Mesendoderm (in vitro differentiated cells): ENCODE measurements around the gene TCF7L1.

Experiments
- DNase-seq: peaks from one replicate; pipeline ENCODE4 v3.0.0; 2013
- H2AK5ac ChIP-seq: 2 replicates; pipeline ENCODE4 v1.6.1; 2013; ENCODE audit warnings: low read length, inconsistent platforms
- H2BK120ac ChIP-seq: 2 replicates; pipeline ENCODE4 v1.6.1; 2013; ENCODE audit warnings: low read depth, mild to moderate bottlenecking, low read length, moderate library complexity, mixed read lengths
- H2BK15ac ChIP-seq: replicated peaks from 2 replicates; pipeline ENCODE4 v1.6.1; 2013; ENCODE audit warnings: low read depth, mild to moderate bottlenecking, moderate library complexity
- H2BK5ac ChIP-seq: 2 replicates; pipeline ENCODE4 v1.6.1; 2013; ENCODE audit warnings: low read length, inconsistent platforms
- H3K18ac ChIP-seq: 2 replicates; pipeline ENCODE4 v1.6.1; 2013; ENCODE audit warnings: mild to moderate bottlenecking, low read length, mixed read lengths
- H3K23ac ChIP-seq: one replicate; pipeline ENCODE4 v1.6.1; 2013; ENCODE audit warnings: low read length
- H3K27ac ChIP-seq: 2 replicates; pipeline ENCODE4 v1.5.1; 2013; ENCODE audit warnings: low read depth, mild to moderate bottlenecking, inconsistent platforms, low read length, moderate library complexity
- H3K27me3 ChIP-seq: 2 replicates; pipeline ENCODE4 v1.6.1; 2013; ENCODE audit warnings: low read length, control low read depth, mild to moderate bottlenecking, inconsistent platforms; ENCODE audit not compliant: insufficient read depth, poor library complexity
- H3K36me3 ChIP-seq: 2 replicates; pipeline ENCODE4 v1.6.1; 2013; ENCODE audit warnings: low read length, inconsistent platforms; ENCODE audit not compliant: control insufficient read depth, insufficient read depth
- H3K4ac ChIP-seq: one replicate; pipeline ENCODE4 v1.6.1; 2013; ENCODE audit warnings: low read depth, mild to moderate bottlenecking, low read length, moderate library complexity
- H3K4me1 ChIP-seq: 2 replicates; pipeline ENCODE4 v1.6.1; 2013; ENCODE audit warnings: low read depth, low read length, inconsistent platforms; ENCODE audit not compliant: control insufficient read depth
- H3K4me2 ChIP-seq: 2 replicates; pipeline ENCODE4 v1.6.1; 2013; ENCODE audit warnings: low read length
- H3K4me3 ChIP-seq: 2 replicates; pipeline ENCODE4 v1.5.1; 2013; ENCODE audit warnings: mild to moderate bottlenecking, low read length
- H3K56ac ChIP-seq: one replicate; pipeline ENCODE4 v1.6.1; 2013; ENCODE audit warnings: low read length
- H3K79me1 ChIP-seq: 2 replicates; pipeline ENCODE4 v1.6.1; 2013; ENCODE audit warnings: low read length, inconsistent platforms
- H3K79me2 ChIP-seq: 2 replicates; pipeline ENCODE4 v1.6.1; 2013; ENCODE audit warnings: mild to moderate bottlenecking, low read length; ENCODE audit not compliant: control insufficient read depth, insufficient read depth
- H3K9ac ChIP-seq: 2 replicates; pipeline ENCODE4 v1.6.1; 2013; ENCODE audit warnings: low read length, inconsistent platforms
- H4K5ac ChIP-seq: one replicate; pipeline ENCODE4 v1.6.1; 2013; ENCODE audit warnings: low read length
- H4K8ac ChIP-seq: one replicate; pipeline ENCODE4 v1.6.1; 2013; ENCODE audit warnings: low read depth, mild to moderate bottlenecking, control low read depth, low read length, moderate library complexity
- WGBS: extraction: QIAGEN DNeasy Blood & Tissue Kit; methylation state at CpG from one replicate; pipeline ENCODE4 v1.1.7; 2013; ENCODE audit warnings: low lambda C conversion rate, missing lambda C conversion rate; ENCODE audit not compliant: insufficient coverage; ENCODE audit errors: extremely low coverage; 5-methylcytosine and 5-hydroxymethylcytosine counted together

The TCF7L1 gene

GRCh38 chr2:85281553-85281952 is 148.4 kb downstream of the TCF7L1 start:
- no peak overlapping the region for H3K56ac ChIP-seq
- no peak overlapping the region for H2BK5ac ChIP-seq
- no peaks in the 10 kb centered on the region for H3K27me3 ChIP-seq
- no peak overlapping the region for H3K9ac ChIP-seq
- H3K4ac ChIP-seq = no peak overlapping the region
- H3K4me3 ChIP-seq = no peak overlapping the region
- no peaks in the 10 kb centered on the region for H3K4me1 ChIP-seq
- no peaks in the 10 kb centered on the region for H3K79me2 ChIP-seq
- no peak overlapping the region for H3K4me2 ChIP-seq
- no peak overlapping the region for H3K27ac ChIP-seq
- H2BK120ac ChIP-seq = no peak overlapping the region
- H3K79me1 ChIP-seq = no peaks in the 10 kb centered on the region
- H3K23ac ChIP-seq = no peak overlapping the region
- no peak for DNase-seq
- no CpG with 5 or more reads among the region's 6 CpGs for WGBS
- H3K18ac ChIP-seq = no peak overlapping the region
- H3K36me3 ChIP-seq = no peaks in the 10 kb centered on the region
- no peak overlapping the region for H4K8ac ChIP-seq
- no peak overlapping the region for H4K5ac ChIP-seq
- H2BK15ac ChIP-seq = no peak overlapping the region
- no peak overlapping the region for H2AK5ac ChIP-seq

GRCh38 chr2:85282914-85283313 is 149.7 kb downstream of the TCF7L1 start:
- H2AK5ac ChIP-seq = no peak overlapping the region
- H3K18ac ChIP-seq = no peak overlapping the region

DNA sequence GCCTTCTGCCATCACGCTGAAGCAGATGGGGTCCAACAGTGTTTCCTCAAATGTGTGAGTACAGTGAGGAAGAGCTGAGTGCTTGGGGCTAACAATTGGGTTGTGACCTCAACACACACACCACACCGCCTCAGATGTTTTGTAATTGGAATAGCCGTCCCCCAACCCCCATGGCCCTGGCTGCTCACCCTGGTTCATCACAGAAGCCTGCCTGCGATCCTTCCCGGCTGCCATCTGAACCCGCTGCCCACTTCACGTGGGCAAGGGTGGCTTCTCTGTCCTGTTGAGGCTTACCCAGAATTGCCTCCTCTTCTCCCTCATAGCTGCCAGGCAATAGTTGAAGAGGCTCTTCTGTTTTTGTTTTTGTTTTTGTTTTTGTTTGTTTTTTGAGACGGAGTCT is 150.4 kb downstream of the TCF7L1 start:
- Histone ChIP-seq H2AK5ac (no peak overlapping the region), H3K9ac (no peak overlapping the region), H2BK15ac (no peak overlapping the region), H4K8ac (no peak overlapping the region), H3K79me1 (no peaks in the 10 kb centered on the region), H3K56ac (no peak overlapping the region), H3K27me3 (no peaks in the 10 kb centered on the region), H3K4me3 (no peak overlapping the region), H3K4ac (no peak overlapping the region), H2BK120ac (no peak overlapping the region), H3K36me3 (no peaks in the 10 kb centered on the region), H3K4me2 (no peak overlapping the region), H2BK5ac (no peak overlapping the region), H3K27ac (no peak overlapping the region), H3K79me2 (no peaks in the 10 kb centered on the region), H3K4me1 (no peaks in the 10 kb centered on the region), H3K23ac (no peak overlapping the region), H3K18ac (no peak overlapping the region), H4K5ac (no peak overlapping the region)
- WGBS = no CpG with 5 or more reads among the region's 8 CpGs
- DNase-seq = no peak

More at GRCh38 chr2:85282914-85283313, 149.7 kb downstream of the TCF7L1 start:
- no CpG with 5 or more reads among the region's 7 CpGs for WGBS
- no peak overlapping the region for H2BK120ac ChIP-seq
- no peak overlapping the region for H3K27ac ChIP-seq
- H4K8ac ChIP-seq = no peak overlapping the region
- no peak overlapping the region for H3K4me3 ChIP-seq
- no peaks in the 10 kb centered on the region for H3K4me1 ChIP-seq
- no peak for DNase-seq
- H3K79me1 ChIP-seq = no peaks in the 10 kb centered on the region
- H3K4me2 ChIP-seq = no peak overlapping the region
- H2BK15ac ChIP-seq = no peak overlapping the region
- H3K27me3 ChIP-seq = no peaks in the 10 kb centered on the region
- no peak overlapping the region for H3K56ac ChIP-seq
- H3K4ac ChIP-seq = no peak overlapping the region
- no peak overlapping the region for H3K9ac ChIP-seq
- no peak overlapping the region for H2BK5ac ChIP-seq
- no peaks in the 10 kb centered on the region for H3K79me2 ChIP-seq
- H4K5ac ChIP-seq = no peak overlapping the region
- no peaks in the 10 kb centered on the region for H3K36me3 ChIP-seq
- H3K23ac ChIP-seq = no peak overlapping the region

DNA sequence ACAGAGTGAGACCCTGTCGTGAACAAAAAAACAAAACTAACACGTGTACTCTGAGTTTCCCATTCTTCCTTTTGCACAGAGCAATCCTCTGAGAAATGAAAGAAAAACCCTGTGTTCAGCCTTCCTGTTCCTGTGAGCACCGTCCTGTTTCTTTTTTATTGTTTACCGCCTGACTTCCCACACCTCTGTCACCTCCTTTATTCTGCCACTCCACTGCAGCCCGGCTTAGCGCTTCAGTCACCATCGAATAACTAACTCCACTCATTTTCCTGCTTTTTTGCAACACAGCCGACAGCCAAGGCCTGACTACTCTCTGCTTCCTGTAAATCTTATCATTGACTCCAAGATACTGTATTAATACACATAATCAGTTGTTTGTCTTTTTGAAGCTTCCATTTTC is 153.7 kb downstream of the TCF7L1 start:
- H4K5ac ChIP-seq = no peak overlapping the region
- no peak overlapping the region for H3K27ac ChIP-seq
- no peaks in the 10 kb centered on the region for H3K79me2 ChIP-seq
- no peak overlapping the region for H3K4me3 ChIP-seq
- no peaks in the 10 kb centered on the region for H3K79me1 ChIP-seq
- no peak overlapping the region for H3K23ac ChIP-seq
- H3K27me3 ChIP-seq = no peaks in the 10 kb centered on the region
- WGBS = no CpG with 5 or more reads among the region's 8 CpGs
- no peak overlapping the region for H2BK120ac ChIP-seq
- no peak for DNase-seq
- no peak overlapping the region for H3K18ac ChIP-seq
- no peak overlapping the region for H2AK5ac ChIP-seq
- H4K8ac ChIP-seq = no peak overlapping the region
- H3K36me3 ChIP-seq = no peaks in the 10 kb centered on the region
- H3K56ac ChIP-seq = no peak overlapping the region
- H3K4me2 ChIP-seq = no peak overlapping the region
- no peak overlapping the region for H2BK15ac ChIP-seq
- H2BK5ac ChIP-seq = no peak overlapping the region
- no peaks in the 10 kb centered on the region for H3K4me1 ChIP-seq
- no peak overlapping the region for H3K4ac ChIP-seq
- H3K9ac ChIP-seq = no peak overlapping the region

- no peak overlapping the region for H3K27ac ChIP-seq
- no CpG with 5 or more reads among the region's 7 CpGs for WGBS
These were observed 154.5 kb downstream of the TCF7L1 start for GRCh38 chr2:85287721-85288120.

DNA sequence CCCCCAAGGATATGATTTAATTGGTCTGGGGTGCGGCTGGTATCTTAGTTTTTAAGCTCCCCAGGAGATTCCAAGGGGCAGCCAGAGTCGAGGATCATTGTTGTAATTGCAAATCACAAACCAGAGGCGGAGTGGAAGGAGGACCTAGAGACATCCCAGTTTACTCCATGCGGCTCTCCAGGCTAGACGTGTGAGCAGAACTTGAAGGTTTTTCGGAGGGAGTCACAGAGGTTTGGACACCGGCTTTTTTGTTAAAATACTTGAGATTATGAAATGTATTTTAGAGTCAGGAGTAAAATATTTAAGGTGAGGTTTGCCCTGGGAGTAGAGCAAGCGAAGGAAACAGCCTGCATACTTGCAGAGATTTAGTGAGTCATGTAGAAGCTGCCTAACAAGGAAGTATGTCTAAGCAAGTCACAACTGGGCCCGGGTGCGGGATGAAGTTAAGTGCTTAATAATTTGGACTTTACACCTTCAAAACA is 155.1 kb downstream of the TCF7L1 start:
- H3K4me3 ChIP-seq = no peak overlapping the region
- no peak overlapping the region for H3K56ac ChIP-seq
- no peak overlapping the region for H4K8ac ChIP-seq
- no peaks in the 10 kb centered on the region for H3K79me2 ChIP-seq
- WGBS = no CpG with 5 or more reads among the region's 10 CpGs
- peak; percentile 60 for DNase-seq
- H3K9ac ChIP-seq = no peak overlapping the region
- H3K27me3 ChIP-seq = no peaks in the 10 kb centered on the region
- no peak overlapping the region for H3K27ac ChIP-seq
- no peak overlapping the region for H3K23ac ChIP-seq
- H2BK120ac ChIP-seq = no peak overlapping the region
- no peaks in the 10 kb centered on the region for H3K4me1 ChIP-seq
- no peak overlapping the region for H2AK5ac ChIP-seq
- H4K5ac ChIP-seq = no peak overlapping the region
- H3K4ac ChIP-seq = no peak overlapping the region
- H2BK15ac ChIP-seq = no peak overlapping the region
- no peak overlapping the region for H2BK5ac ChIP-seq
- H3K79me1 ChIP-seq = no peaks in the 10 kb centered on the region
- no peaks in the 10 kb centered on the region for H3K36me3 ChIP-seq
- H3K18ac ChIP-seq = no peak overlapping the region
- no peak overlapping the region for H3K4me2 ChIP-seq

More at GRCh38 chr2:85287721-85288120, 154.5 kb downstream of the TCF7L1 start:
- Histone ChIP-seq H3K79me2 (no peaks in the 10 kb centered on the region), H2BK15ac (no peak overlapping the region), H3K4me2 (no peak overlapping the region), H3K9ac (no peak overlapping the region), H3K79me1 (no peaks in the 10 kb centered on the region), H2AK5ac (no peak overlapping the region), H4K8ac (no peak overlapping the region), H2BK120ac (no peak overlapping the region), H3K56ac (no peak overlapping the region), H3K27me3 (no peaks in the 10 kb centered on the region), H3K23ac (no peak overlapping the region), H4K5ac (no peak overlapping the region), H3K36me3 (no peaks in the 10 kb centered on the region), H3K4me1 (no peaks in the 10 kb centered on the region), H3K18ac (no peak overlapping the region), H2BK5ac (no peak overlapping the region), H3K4ac (no peak overlapping the region), H3K4me3 (no peak overlapping the region)
- DNase-seq = no peak
